GM04503 (cell line): Measurements from ENCODE around the gene WWC2.

Source experiments
- DNase-seq: peaks from one replicate; pipeline ENCODE4 v3.0.0-alpha.2; 2012; ENCODE audit warnings: low read depth

The WWC2 gene

DNA sequence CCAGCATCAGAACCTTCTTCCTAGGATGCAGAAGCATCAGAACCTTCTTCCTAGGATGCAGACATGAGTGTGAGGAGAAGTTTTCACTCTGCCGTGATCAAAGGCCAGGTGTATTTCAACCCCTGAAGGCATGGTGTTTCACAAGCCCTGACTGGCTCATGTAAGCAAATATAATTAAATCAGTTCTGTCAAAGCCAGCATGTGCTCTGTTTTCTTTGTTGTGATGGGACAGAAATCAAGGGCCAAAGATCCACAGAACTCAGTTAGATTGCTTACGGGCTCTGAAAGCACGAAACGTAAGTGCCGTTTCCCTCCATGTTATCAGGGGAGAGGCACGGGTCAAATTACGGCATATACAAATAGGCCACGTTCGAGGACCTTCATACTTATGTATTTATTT lies 255.2 kb downstream of the WWC2 start:
- DNase-seq: no peak

GRCh38 chr4:183355405-183355804 lies 256.3 kb downstream of the WWC2 start:
- DNase-seq: peak; percentile 54

DNA sequence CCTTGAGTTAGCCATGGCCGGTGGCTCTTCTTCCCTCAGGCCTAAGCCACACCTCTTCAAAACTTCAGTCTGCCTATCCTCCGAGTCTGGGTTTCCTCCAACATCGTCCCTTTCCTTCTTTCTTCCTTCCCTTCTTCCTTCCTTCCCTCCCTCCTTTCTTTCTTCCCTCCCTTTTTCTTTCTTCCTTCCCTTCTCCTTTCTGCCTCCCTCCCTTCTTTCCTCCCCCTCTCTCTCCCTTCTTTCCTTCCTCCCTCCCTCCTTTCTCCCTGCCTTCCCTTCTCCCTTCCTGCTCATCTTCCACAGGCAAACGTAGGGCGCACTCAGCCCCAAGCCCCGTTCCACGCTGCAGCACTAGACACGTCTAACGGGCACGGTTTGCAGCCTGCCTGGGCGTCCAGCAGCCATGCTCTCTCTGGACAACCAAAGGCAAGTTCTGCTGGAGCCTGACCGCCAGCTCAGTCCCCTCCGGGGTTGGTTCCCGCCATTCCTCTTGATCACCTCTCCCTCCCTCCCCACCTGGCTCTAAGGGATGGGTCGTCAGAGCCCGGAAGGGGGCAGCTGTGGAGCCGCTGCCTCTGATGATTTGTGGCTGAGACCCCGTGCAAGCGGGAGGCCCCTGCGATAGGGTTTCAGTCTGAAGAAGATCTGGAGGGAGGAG lies 257.2 kb downstream of the WWC2 start:
- DNase-seq: no peak

GRCh38 chr4:183356931-183357675 lies 258.0 kb downstream of the WWC2 start:
- no peak for DNase-seq

DNA sequence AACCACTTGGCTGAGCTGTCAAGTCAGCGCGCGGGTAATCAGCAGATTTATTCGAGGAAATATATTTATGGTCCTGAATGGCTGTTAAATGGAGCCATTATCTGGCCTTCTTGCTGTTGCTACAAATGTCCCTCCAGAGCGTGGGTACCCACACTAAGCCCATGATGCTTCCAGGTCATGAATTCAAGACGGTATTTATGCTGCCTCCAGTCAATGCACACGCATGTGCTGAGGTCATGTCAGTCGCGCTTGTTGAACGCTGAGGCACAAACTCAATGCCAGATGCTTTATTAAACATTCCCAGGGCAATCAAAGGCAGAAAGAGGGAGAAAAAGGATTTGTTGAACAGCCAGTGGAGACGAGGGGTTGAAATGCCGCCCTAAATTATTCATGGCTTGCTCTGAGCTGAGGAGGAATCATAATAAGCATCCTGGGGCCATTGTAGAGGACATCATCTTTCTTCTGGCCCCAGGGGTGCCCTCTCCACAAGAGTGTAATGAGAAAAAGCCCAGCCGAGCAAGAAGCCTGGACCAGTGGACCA lies 259.2 kb downstream of the WWC2 start:
- no peak for DNase-seq

DNA sequence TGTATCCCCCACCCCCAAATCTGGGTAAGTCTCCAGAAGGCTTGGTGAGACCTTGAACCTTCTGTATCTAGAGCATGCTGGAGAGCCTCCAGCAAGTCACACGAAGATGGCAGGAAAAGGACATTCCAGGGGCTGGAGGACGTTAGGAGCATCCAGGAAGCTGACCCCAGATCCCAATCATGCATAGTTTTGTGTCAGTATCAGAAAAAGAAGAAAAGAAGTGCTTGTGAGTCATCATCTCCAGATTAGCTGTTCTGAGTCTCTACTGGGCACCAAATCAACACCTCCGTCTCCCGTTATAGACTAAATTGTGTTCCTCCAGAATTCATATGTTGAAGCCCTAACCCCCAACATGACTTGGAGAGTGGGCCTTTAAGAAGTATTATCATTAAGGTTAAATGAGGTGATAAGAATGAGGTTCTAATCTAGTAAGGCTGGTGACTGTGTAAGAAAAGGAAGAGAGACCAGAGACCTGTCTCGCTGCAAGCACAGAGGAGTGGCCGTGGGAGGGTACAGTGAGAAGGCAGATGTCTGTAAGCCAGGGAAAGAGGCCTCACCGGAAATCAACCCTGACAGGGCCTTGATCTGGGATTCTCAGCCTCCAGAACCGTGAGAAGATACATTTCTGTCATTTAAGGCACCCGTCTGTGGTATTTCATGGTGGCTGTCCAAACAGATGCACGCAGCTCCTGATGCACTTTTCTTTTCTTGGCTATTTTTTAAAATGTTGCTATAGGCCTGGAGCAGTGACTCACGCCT lies 261.3 kb downstream of the WWC2 start:
- no peak for DNase-seq

DNA sequence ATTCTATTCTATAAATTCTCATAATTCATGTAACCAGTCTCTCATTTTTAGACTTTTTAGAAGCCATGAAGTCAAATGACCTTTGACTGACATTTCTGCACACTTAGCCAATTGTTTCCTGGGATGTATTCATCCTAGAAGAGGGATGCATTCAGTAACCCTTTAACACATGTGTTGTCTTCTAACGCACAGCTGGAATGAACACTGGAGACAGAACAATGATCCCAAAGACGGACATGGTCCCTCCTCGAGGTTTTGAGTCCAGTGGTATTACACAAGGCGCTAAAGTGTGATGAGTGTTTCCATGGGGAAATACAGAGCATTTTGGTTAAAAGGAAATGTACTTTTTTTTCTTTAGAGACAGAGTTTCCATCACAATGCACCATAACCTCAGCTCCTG lies 263.0 kb downstream of the WWC2 start:
- DNase-seq: no peak

GRCh38 chr4:183362916-183363542 lies 264.0 kb downstream of the WWC2 start:
- DNase-seq: no peak

- DNase-seq: no peak
Observed at GRCh38 chr4:183364025-183364424, 265.0 kb downstream of the WWC2 start.

DNA sequence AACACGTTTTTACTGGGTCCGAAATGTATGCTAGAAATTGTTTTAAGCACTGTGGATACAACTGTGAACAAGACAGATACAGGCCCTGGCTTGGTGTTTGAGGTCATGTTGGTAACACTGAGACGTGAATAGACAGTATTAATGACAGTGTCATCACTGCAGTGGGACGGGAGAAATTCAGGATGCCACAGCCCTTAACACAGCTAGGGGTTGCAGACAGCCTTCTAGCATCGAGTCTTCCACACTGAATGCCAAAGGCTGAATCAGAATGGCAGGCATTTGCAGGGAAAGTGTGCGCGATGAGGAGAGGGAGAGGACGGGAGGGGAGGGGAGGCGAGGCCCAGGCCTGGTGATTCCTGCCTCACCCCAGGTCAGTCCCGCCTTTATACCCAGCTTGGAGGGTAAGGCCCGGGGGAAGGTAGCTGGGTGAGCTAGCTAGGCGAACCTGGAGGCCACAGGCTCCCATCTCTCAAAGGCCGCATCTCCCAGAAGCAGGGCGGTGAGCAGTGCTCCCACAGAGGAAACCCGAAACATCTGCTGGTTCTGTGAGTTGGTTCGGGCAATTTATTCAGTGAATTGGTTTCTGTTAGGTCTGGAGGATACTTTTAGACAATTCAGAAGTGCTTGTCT lies 267.3 kb downstream of the WWC2 start:
- no peak for DNase-seq

DNA sequence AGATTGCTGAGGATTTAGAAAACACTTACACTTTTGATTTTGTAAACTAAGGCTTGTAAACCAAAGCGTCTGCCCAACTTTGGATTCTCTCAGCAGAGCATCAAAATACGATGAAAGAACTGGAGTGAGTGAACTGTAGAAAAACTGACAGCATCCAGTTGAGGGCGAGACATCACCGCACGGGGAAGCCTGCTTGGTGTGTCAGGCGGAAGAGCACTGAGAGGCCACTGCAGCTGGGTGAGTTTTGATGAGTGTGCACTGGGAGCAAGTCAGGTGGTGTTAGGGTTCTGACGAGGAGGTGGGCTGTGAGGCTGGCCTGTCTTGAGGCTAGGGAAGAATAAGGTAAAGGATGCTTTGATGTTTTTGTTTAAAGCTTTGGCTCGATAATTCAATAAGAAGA lies 270.0 kb downstream of the WWC2 start:
- DNase-seq: no peak
